ENCODE measurements around the gene RAD18. TPM values are rescaled to one million over a fixed set of nuclear protein-coding genes. Genes with fewer than 3 reads are reported as not detected.
A peak's percentile ranks its signal among the peaks of the same experiment; 100 is the strongest.

The RAD18 gene
- polyA plus RNA-seq (ENCODE audit: insufficient read length), result 4.7 TPM

- peak; percentile 80 for DNase-seq (ENCODE audit: low read depth)
These were observed at the start of gene RAD18 for GRCh38 chr3:8963137-8963853. Gene RAD18 (minus strand): TSS chr3:8963472. CDS start chr3:8963385, 87 bp downstream.

- DNase-seq (ENCODE audit: low read depth), result no peak
These were observed 49.2 kb upstream of the RAD18 start for GRCh38 chr3:9012521-9012920.

- DNase-seq (ENCODE audit: low read depth), result no peak
These were observed 46.8 kb upstream of the RAD18 start for GRCh38 chr3:9009976-9010545.

- DNase-seq (ENCODE audit: low read depth), result no peak
These were observed 45.4 kb upstream of the RAD18 start for GRCh38 chr3:9008550-9009255.

GRCh38 chr3:9007928-9008327 is 44.7 kb upstream of the RAD18 start:
- DNase-seq (ENCODE audit: low read depth), result no peak

- no peak for DNase-seq (ENCODE audit: low read depth)
These were observed 43.9 kb upstream of the RAD18 start for GRCh38 chr3:9007213-9007612.

GRCh38 chr3:9000041-9000440 is 36.8 kb upstream of the RAD18 start:
- no peak for DNase-seq (ENCODE audit: low read depth)

- no peak for DNase-seq (ENCODE audit: low read depth)
These were observed 33.9 kb upstream of the RAD18 start for GRCh38 chr3:8997151-8997550.

- peak; percentile 80 for DNase-seq (ENCODE audit: low read depth)
These were observed 33.4 kb upstream of the RAD18 start for GRCh38 chr3:8996681-8997121.

- no peak for DNase-seq (ENCODE audit: low read depth)
These were observed 32.9 kb upstream of the RAD18 start for GRCh38 chr3:8996216-8996615.

- no peak for DNase-seq (ENCODE audit: low read depth)
These were observed 31.0 kb upstream of the RAD18 start for GRCh38 chr3:8994226-8994625.

GRCh38 chr3:8993331-8993730 is 30.1 kb upstream of the RAD18 start:
- DNase-seq (ENCODE audit: low read depth), result no peak

- no peak for DNase-seq (ENCODE audit: low read depth)
These were observed 29.6 kb upstream of the RAD18 start for GRCh38 chr3:8992854-8993253.

GRCh38 chr3:8992199-8992598 is 28.9 kb upstream of the RAD18 start:
- no peak for DNase-seq (ENCODE audit: low read depth)

GRCh38 chr3:8990266-8991215 is 27.3 kb upstream of the RAD18 start:
- no peak for DNase-seq (ENCODE audit: low read depth)

GRCh38 chr3:8988791-8989558 is 25.7 kb upstream of the RAD18 start:
- no peak for DNase-seq (ENCODE audit: low read depth)

GRCh38 chr3:8988384-8988655 is 25.0 kb upstream of the RAD18 start:
- DNase-seq (ENCODE audit: low read depth), result no peak

GRCh38 chr3:8987645-8988383 is 24.5 kb upstream of the RAD18 start:
- DNase-seq (ENCODE audit: low read depth), result no peak

GRCh38 chr3:8987226-8987625 is 24.0 kb upstream of the RAD18 start:
- no peak for DNase-seq (ENCODE audit: low read depth)

GRCh38 chr3:8986741-8987140 is 23.5 kb upstream of the RAD18 start:
- no peak for DNase-seq (ENCODE audit: low read depth)

- no peak for DNase-seq (ENCODE audit: low read depth)
These were observed 22.6 kb upstream of the RAD18 start for GRCh38 chr3:8985876-8986275.

All from forelimb muscle (tissue), 1 donor.